Caco-2 (cell line): ENCODE data around the gene SLPI. TPM values are rescaled to one million over a fixed set of nuclear protein-coding genes. Genes with fewer than 3 reads are reported as not detected.

ENCODE experiments used
- BruUV-seq: library from RNA; stranded (reverse); fragments of 400-500 nt; replicated peaks from 2 replicates; lab custom pipeline; 2021; lab: Mats Ljungman, UMichigan
- CTCF ChIA-PET: fragments of 300-600 bp; sonication (Branson Sonifier 250); formaldehyde crosslinking; loops from one replicate; lab custom pipeline; 2022; ENCODE audit warnings: antibody characterized with exemption; lab: Charles Lee
- POLR2A ChIA-PET: fragments of 300-600 bp; sonication (Branson Sonifier 250); formaldehyde crosslinking; loops from one replicate; lab custom pipeline; 2022; ENCODE audit warnings: antibody characterized with exemption; lab: Charles Lee
- DNase-seq, 2 experiments: peaks; one replicate each; pipeline versions ENCODE4 v3.0.0 to v3.0.0-alpha.2; 2020 to 2022
- H3K27me3 ChIP-seq: replicated peaks from 2 replicates; pipeline ENCODE4 v1.6.0; 2011; ENCODE audit warnings: low read length; ENCODE audit not compliant: control insufficient read depth, insufficient read depth
- H3K36me3 ChIP-seq: 2 replicates; pipeline ENCODE4 v1.5.1; 2011; ENCODE audit warnings: low read length; ENCODE audit not compliant: control insufficient read depth, insufficient read depth
- H3K4me1 ChIP-seq: fragments of 250-450 bp; sonication (Bioruptor Pico); 2 replicates; pipeline ENCODE4 v1.5.1; 2020; ENCODE audit warnings: mild to moderate bottlenecking
- H3K4me3 ChIP-seq: 2 replicates; pipeline ENCODE4 v1.5.1; 2011; ENCODE audit warnings: low read depth, mild to moderate bottlenecking, control low read depth, low read length
- H3K9me3 ChIP-seq: fragments of 250-450 bp; sonication (Bioruptor Pico); 2 replicates; pipeline ENCODE4 v1.5.1; 2020; ENCODE audit warnings: mild to moderate bottlenecking, moderate library complexity
- H3K27ac Mint-ChIP-seq: one replicate; pipeline ENCODE4 v1.8.0; 2022; ENCODE audit warnings: mixed read lengths; ENCODE audit not compliant: unreplicated experiment
- H3K27me3 Mint-ChIP-seq: one replicate; pipeline ENCODE4 v1.8.0; 2022; ENCODE audit warnings: mixed read lengths; ENCODE audit not compliant: insufficient read depth, unreplicated experiment
- H3K36me3 Mint-ChIP-seq: one replicate; pipeline ENCODE4 v1.8.0; 2022; ENCODE audit warnings: mild to moderate bottlenecking, mixed read lengths; ENCODE audit not compliant: insufficient read depth, unreplicated experiment
- H3K4me1 Mint-ChIP-seq: one replicate; pipeline ENCODE4 v1.8.0; 2022; ENCODE audit warnings: low read depth, mixed read lengths; ENCODE audit not compliant: unreplicated experiment
- H3K4me3 Mint-ChIP-seq: one replicate; pipeline ENCODE4 v1.8.0; 2022; ENCODE audit warnings: mild to moderate bottlenecking, moderate library complexity, mixed read lengths; ENCODE audit not compliant: unreplicated experiment
- H3K9me3 Mint-ChIP-seq: one replicate; pipeline ENCODE4 v1.8.0; 2022; ENCODE audit warnings: mixed read lengths; ENCODE audit not compliant: unreplicated experiment
- CTCF ChIP-seq, 2 experiments: fragments of 200-600 bp in 1 of 2; IDR thresholded peaks; 1 replicate in 1 of 2; 2 replicates in 1 of 2; pipeline versions ENCODE4 v1.5.1 to v1.8.0; 2011 to 2022; ENCODE audit warnings: antibody characterized with exemption in 1 of 2, control low read depth in 1 of 2, inconsistent platforms in 1 of 2, low read depth in 1 of 2, low read length in 1 of 2, mild to moderate bottlenecking in 1 of 2, moderate library complexity in 1 of 2; ENCODE audit not compliant: insufficient read depth in 1 of 2, severe bottlenecking in 1 of 2, unreplicated experiment in 1 of 2
- intact Hi-C: fragments of 100-400 bp; cut with micrococcal nuclease; formaldehyde crosslinking; loops from one replicate; pipeline ENCODE4 v1.10.0; 2022; ENCODE audit not compliant: unreplicated experiment
- total RNA-seq: library from RNA; stranded (reverse); gene quantifications from 2 replicates; pipeline ENCODE4 v1.2.3, GENCODE V29; 2022

The SLPI gene
- total RNA-seq, 1 experiment from 2014 or later: 3.0 TPM

- Mint-ChIP-seq H3K4me1 (no peaks in the 10 kb centered on the region), H3K27ac (no peak overlapping the region), H3K4me3 (no peak overlapping the region), H3K9me3 (no peaks in the 10 kb centered on the region), H3K36me3 (no peaks in the 10 kb centered on the region), H3K27me3 (peaks cover 28% of the 10 kb centered on the region)
- H3K27me3 ChIP-seq: no peaks in the 10 kb centered on the region; the same call in 1 of the 2 replicates
- H3K4me3 ChIP-seq: no peak overlapping the region
- DNase-seq: no peak
- intact Hi-C loops: no loop called here
- ChIA-PET POLR2A (no interaction called here), CTCF (interaction anchor here (1.2 kb wide), 1 partner anchor 14 kb away, joined by 3 read pairs; no protein-coding TSS in a partner anchor)
- TF ChIP-seq CTCF (IDR thresholded peaks at IDR 0.05; ENCODE audit: insufficient read depth in 1 of 2, low read depth in 1 of 2, low read length in 1 of 2, severe bottlenecking in 1 of 2, unreplicated experiment in 1 of 2): no peak
- no peaks in the 10 kb centered on the region for H3K36me3 ChIP-seq
- no peaks in the 10 kb centered on the region for H3K4me1 ChIP-seq
- no peaks in the 10 kb centered on the region for H3K9me3 ChIP-seq
- no TSS peak for BruUV-seq
Measured at GRCh38 chr20:45279992-45280391, 25.6 kb upstream of the SLPI start.

- H3K9me3 Mint-ChIP-seq: no peaks in the 10 kb centered on the region
- H3K27me3 Mint-ChIP-seq: peaks cover 36% of the 10 kb centered on the region
- no peaks in the 10 kb centered on the region for H3K36me3 Mint-ChIP-seq
- Histone ChIP-seq H3K4me1 (no peaks in the 10 kb centered on the region), H3K4me3 (no peak overlapping the region), H3K9me3 (no peaks in the 10 kb centered on the region), H3K27me3 (no peaks in the 10 kb centered on the region), H3K36me3 (no peaks in the 10 kb centered on the region)
- no peak overlapping the region for H3K27ac Mint-ChIP-seq
- no TSS peak for BruUV-seq
- ChIA-PET CTCF (interaction anchor here (0.6 kb wide), 1 partner anchor 27 kb away, joined by 4 read pairs; no protein-coding TSS in a partner anchor), POLR2A (no interaction called here)
- no peak overlapping the region for H3K4me3 Mint-ChIP-seq
- no peak for TF ChIP-seq CTCF (IDR thresholded peaks at IDR 0.05; ENCODE audit: insufficient read depth in 1 of 2, low read depth in 1 of 2, low read length in 1 of 2, severe bottlenecking in 1 of 2, unreplicated experiment in 1 of 2)
- DNase-seq: no peak
- no peaks in the 10 kb centered on the region for H3K4me1 Mint-ChIP-seq
- intact Hi-C loops: no loop called here
Measured at GRCh38 chr20:45275338-45275737, 21.0 kb upstream of the SLPI start.

GRCh38 chr20:45269754-45270270 lies 15.4 kb upstream of the SLPI start:
- no TSS peak for BruUV-seq

More at GRCh38 chr20:45269754-45270270, 15.4 kb upstream of the SLPI start:
- no peaks in the 10 kb centered on the region for H3K4me1 Mint-ChIP-seq
- H3K27ac Mint-ChIP-seq: no peak overlapping the region
- H3K9me3 ChIP-seq: no peaks in the 10 kb centered on the region
- H3K27me3 Mint-ChIP-seq: peaks cover 25% of the 10 kb centered on the region
- intact Hi-C loops: no loop called here
- H3K4me1 ChIP-seq: no peaks in the 10 kb centered on the region
- DNase-seq: no peak
- POLR2A ChIA-PET: no interaction called here
- no peaks in the 10 kb centered on the region for H3K36me3 ChIP-seq
- no peak overlapping the region for H3K4me3 Mint-ChIP-seq
- no peak for TF ChIP-seq CTCF (IDR thresholded peaks at IDR 0.05; ENCODE audit: insufficient read depth in 1 of 2, low read depth in 1 of 2, low read length in 1 of 2, severe bottlenecking in 1 of 2, unreplicated experiment in 1 of 2)
- CTCF ChIA-PET: no interaction called here
- H3K27me3 ChIP-seq: no peaks in the 10 kb centered on the region
- H3K36me3 Mint-ChIP-seq: no peaks in the 10 kb centered on the region
- H3K9me3 Mint-ChIP-seq: no peaks in the 10 kb centered on the region
- H3K4me3 ChIP-seq: no peak overlapping the region
